ENCODE data around the gene SSTR4.

DNA sequence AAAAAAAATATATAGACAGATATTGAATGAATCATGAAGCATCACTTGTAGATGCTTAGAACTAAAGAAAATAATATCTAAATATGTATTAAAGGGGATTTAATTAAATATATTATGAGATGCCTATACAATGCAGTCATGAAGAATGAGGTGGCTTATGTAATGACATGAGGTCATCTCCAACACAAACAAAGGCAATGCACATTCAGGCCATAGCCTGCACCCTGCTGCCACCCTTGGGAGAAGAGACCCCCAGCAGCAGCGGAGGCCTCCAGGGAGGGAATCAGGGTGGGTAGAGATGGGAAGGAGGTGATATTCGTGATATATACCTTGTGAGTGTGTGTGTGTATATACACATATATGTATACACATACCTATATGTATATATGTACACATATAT lies 26.4 kb upstream of the SSTR4 start:
- TF ChIP-seq, protein P1, sequence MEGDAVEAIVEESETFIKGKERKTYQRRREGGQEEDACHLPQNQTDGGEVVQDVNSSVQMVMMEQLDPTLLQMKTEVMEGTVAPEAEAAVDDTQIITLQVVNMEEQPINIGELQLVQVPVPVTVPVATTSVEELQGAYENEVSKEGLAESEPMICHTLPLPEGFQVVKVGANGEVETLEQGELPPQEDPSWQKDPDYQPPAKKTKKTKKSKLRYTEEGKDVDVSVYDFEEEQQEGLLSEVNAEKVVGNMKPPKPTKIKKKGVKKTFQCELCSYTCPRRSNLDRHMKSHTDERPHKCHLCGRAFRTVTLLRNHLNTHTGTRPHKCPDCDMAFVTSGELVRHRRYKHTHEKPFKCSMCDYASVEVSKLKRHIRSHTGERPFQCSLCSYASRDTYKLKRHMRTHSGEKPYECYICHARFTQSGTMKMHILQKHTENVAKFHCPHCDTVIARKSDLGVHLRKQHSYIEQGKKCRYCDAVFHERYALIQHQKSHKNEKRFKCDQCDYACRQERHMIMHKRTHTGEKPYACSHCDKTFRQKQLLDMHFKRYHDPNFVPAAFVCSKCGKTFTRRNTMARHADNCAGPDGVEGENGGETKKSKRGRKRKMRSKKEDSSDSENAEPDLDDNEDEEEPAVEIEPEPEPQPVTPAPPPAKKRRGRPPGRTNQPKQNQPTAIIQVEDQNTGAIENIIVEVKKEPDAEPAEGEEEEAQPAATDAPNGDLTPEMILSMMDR (IDR thresholded peaks at IDR 0.05), result no peak
- no peak for TF ChIP-seq POLR2A (IDR thresholded peaks at IDR 0.05)
